Urinary bladder (tissue), 4 donors: Measurements from ENCODE around the gene GLYAT. TPM values are rescaled to one million over a fixed set of nuclear protein-coding genes. Genes with fewer than 3 reads are reported as not detected.
"Not testable (repeated sequence)": the region's sequence is repeated elsewhere in the genome, so short reads cannot be mapped to it uniquely, and the experiment has no call there.

Experiments used
- DNase-seq: peaks from one replicate; pipeline ENCODE4 v3.0.0-alpha.2; 2015; ENCODE audit errors: extremely low spot score
- H3K27ac ChIP-seq: one replicate; pipeline ENCODE4 v1.5.1; 2013; ENCODE audit warnings: low read depth, mild to moderate bottlenecking, moderate library complexity
- H3K36me3 ChIP-seq: one replicate; pipeline ENCODE4 v1.6.1; 2013; ENCODE audit warnings: mild to moderate bottlenecking, moderate library complexity; ENCODE audit not compliant: insufficient read depth
- H3K4me1 ChIP-seq: one replicate; pipeline ENCODE4 v1.6.1; 2013; ENCODE audit warnings: mild to moderate bottlenecking, moderate library complexity; ENCODE audit not compliant: insufficient read depth
- H3K4me3 ChIP-seq: one replicate; pipeline ENCODE4 v1.5.1; 2013; ENCODE audit warnings: low read depth, low read length
- WGBS: extraction: QIAGEN DNeasy Blood & Tissue Kit; methylation state at CpG from one replicate; pipeline ENCODE4 v1.1.7; 2013; 5-methylcytosine and 5-hydroxymethylcytosine counted together
- polyA plus RNA-seq: library from polyadenylated mRNA; stranded (reverse); fragments of 200-250 nt; gene quantifications from one replicate; pipeline ENCODE4 v1.2.3, GENCODE V29; 2013
- total RNA-seq: library from RNA; depleted of rRNA; stranded (reverse); fragments of >200 nt; gene quantifications from one replicate; pipeline ENCODE4 v1.2.3, GENCODE V29; 2014
- donor health status: healthy with polysubstance abuse.
- donor health status: healthy.

The GLYAT gene
- total and polyA plus RNA-seq, 2 donors = 0.05 TPM; not detected in 1

DNA sequence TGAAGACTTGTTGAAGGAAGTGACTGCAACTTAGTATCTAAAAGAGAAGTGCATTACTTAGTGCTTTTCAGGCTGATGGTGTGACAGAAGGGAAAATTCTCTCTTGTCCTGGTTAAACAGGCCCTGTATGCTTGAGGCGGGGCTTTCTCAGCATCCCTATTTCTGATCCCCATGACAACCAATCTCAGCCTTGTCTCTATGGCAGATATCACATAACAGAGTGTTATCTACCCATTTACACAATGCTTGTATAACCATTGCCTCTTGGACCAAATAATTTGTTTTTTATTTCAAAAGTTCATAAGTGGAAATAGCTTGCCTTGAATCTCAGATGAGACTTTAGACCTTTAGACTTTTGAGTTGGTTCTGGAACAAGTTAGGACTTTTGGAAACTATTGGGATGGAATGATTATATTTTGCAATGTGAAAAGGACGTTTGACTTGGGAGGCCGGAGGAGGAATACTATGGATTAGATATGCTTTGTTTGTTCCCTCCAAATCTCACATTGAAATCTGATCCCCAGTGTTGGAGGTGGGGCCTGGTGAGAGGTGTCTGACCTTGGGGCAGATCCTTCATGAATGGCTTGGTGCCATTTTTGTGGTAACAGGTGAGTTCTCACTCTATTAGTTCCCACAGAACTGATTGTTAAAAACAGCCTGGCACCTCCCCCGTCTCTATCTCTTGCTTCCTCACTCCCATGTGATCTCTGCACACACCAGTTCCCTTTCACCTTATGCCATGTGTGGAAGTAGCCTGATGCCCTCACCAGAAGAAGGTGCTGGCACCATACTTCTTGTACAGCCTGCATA lies 3.1 kb upstream of the GLYAT start:
- Histone ChIP-seq H3K27ac (no peak overlapping the region), H3K4me3 (no peak overlapping the region), H3K4me1 (no peaks in the 10 kb centered on the region), H3K36me3 (no peaks in the 10 kb centered on the region)
- WGBS = 70% methylated on average over 4 of the region's 4 CpGs
- DNase-seq = no peak

DNA sequence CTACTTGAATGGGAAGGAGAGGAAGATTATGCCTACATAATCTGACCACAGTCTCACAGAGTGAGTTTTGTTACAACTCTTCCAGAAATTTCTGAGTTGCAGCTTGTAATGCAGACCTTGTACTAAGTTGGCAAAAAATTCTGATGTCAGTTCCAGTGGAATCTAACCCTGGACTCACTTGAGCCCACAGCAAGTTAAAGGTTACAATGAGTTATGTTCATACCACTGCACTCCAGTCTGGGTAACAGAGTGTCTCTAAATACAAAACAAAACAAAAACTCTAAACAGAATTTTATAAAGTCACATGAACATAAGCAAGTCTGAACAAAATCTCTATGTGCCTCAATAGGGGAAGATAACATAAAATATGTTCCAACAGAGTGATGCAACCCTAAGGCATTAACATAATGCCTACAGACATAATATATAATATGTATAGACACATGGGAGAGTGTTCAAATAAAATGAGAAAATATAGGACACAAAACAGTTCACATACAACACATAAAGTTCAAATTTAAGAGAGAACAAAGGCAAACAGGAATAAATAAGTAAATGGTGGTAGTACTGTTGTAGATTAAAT lies 1.1 kb downstream of the GLYAT start:
- Histone ChIP-seq H3K27ac (no peak overlapping the region), H3K4me3 (no peak overlapping the region), H3K4me1 (no peaks in the 10 kb centered on the region), H3K36me3 (no peaks in the 10 kb centered on the region)
- DNase-seq = peak; percentile 3

DNA sequence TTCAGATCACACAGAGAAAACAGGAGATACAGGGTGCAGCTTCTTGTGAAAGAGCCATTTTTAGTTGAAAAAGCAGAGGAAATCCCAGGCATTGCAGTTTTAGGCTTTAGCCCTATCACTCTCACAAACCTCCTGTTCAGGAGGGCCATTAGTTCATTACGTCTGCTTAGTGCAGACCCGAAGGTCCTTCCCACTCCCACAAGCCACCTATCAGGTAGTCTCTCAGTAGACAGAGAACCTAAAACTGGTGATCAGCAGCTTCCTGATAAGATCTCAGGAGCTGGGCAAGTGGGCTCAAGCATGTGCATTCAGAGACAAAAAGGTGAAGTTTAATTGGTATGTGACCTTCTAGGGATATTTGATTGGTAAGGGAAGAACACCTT lies 4.3 kb downstream of the GLYAT start:
- H3K27ac ChIP-seq = no peak overlapping the region
- DNase-seq = no peak
- no peaks in the 10 kb centered on the region for H3K4me1 ChIP-seq
- 40% methylated on average over 2 of the region's 2 CpGs for WGBS
- H3K36me3 ChIP-seq = no peaks in the 10 kb centered on the region
- no peak overlapping the region for H3K4me3 ChIP-seq

DNA sequence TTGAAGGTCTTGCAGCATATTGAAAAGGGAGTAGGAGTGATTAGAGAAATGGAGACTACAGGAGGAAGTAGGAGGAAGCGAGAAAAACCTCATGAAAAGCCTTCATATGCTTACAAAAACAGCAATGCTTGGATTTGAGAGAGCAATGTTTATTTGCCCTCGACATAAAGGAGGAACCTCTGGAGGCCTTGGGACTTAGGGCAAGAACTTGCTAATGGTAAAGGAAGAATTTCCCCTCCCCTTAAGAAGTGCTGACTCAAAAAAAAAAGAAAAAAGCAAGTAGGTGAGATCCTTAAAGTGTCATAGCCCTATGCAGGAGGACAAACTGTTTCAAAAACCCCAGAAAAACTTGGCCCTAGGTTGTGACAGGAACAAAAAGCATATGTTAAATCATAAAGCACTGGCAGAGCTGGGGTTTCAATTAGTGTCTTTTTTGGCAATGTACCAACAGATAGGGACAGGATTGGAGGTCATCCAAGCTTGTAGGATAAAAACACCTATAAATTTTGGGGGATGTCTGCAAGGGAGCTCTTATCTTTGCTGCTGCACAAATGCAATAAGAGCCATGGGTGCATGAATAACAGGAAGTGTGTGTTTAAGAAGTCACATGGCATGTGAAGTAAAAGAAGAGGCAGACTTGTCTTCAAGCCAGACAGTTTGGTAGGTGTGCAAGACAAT lies 4.9 kb downstream of the GLYAT start:
- Histone ChIP-seq H3K4me1 (no peaks in the 10 kb centered on the region), H3K4me3 (no peak overlapping the region), H3K27ac (no peak overlapping the region), H3K36me3 (no peaks in the 10 kb centered on the region)
- 25% methylated on average over 2 of the region's 2 CpGs for WGBS
- peak; percentile 62 for DNase-seq

DNA sequence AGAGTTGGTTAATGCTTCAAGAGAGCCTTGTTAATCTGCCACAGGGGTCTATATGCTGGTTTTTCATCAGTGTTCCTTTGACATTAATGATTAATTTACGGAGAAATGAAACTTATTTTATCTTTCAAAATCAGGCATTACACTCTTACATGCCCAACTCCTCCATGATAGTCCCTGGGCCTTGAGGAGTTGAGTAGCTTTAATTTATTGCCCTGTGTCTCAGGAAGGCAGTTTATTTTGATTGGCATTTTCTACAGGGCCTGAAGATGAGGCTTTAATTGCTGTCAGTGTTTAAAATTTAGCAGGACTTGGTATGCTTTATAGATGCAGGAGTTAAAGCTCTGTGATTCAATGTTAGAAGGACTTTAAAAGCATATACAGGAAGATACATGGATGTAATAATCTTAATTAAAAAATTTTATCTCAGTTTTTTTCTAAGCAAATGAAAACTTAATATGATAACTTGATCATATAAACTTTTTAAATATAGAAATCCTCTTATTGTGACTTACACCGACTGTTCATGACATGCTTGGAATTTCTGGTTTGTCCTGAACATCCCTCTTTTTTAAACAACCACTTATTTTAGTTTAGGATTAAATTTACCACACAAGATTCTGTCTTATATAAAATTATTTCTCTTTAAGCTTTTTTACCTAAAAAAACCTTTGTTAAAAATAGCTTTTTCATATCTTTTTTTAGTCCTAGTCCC lies 12.2 kb downstream of the GLYAT start:
- no peak overlapping the region for H3K4me3 ChIP-seq
- no peaks in the 10 kb centered on the region for H3K4me1 ChIP-seq
- 72% methylated on average over 2 of the region's 2 CpGs for WGBS
- DNase-seq = no peak
- no peak overlapping the region for H3K27ac ChIP-seq
- H3K36me3 ChIP-seq = no peaks in the 10 kb centered on the region

DNA sequence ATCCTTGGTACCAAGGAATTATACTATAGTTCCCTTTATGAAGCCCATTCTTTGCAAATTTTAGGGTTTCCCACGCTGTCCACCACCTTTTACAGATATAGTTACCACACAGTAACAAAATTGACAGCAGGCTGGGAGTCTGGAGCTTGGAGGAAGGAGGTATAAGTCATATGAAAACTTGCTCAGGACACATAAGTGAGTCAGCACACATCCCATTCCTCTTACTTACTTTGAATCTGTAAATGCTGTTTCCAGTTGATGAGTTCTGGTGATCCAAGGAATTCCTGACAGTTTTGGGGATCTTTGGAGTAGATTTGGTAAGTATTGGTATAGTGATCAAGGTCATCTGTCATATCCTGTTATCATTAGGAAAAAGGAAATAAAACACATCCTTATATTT lies 19.2 kb downstream of the GLYAT start:
- no peak for DNase-seq
- no peaks in the 10 kb centered on the region for H3K4me1 ChIP-seq
- H3K36me3 ChIP-seq = no peaks in the 10 kb centered on the region
- WGBS = 21% methylated on average over 1 of the region's 1 CpG
- H3K27ac ChIP-seq = no peak overlapping the region
- H3K4me3 ChIP-seq = no peak overlapping the region

DNA sequence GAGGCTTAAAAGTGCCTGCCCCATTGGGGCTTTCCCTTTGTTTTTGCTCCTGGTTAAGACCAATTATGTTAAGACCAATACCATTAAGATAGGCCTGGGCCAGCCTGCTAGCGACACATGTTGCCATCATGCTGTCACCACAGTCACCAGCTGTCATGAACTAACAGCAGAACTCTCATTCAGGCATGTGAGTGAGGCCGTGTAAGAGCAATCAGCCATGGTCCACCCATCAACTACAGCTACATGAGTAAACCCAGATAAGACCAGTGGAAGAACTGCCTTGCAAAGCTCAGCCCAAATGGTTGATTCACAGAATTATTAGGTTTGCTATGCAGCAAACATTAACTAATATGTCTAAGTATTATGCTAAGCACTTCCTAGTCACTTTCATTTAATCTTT lies 19.9 kb downstream of the GLYAT start:
- H3K4me3 ChIP-seq = no peak overlapping the region
- WGBS = 64% methylated on average over 2 of the region's 2 CpGs
- no peaks in the 10 kb centered on the region for H3K36me3 ChIP-seq
- H3K27ac ChIP-seq = no peak overlapping the region
- no peak for DNase-seq
- no peaks in the 10 kb centered on the region for H3K4me1 ChIP-seq

DNA sequence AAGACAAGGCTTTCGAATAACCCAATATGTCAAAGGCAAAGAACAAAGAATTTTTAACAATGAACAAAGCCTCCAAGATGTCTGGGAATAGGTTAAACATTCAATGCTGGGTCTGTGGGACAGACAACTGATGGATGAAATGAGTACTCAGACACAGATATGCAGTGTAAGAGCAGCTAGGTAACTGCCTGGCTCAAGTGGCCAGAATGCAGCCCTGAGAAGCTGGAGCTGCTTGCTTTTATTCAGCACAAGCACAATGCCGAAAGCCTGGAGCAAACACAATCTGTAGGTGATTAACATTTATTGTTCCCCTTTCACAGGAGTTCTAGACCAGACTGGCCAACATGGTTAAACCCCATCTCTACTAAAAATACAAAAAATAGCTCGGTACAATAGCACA lies 24.0 kb downstream of the GLYAT start:
- Histone ChIP-seq H3K27ac (no peak overlapping the region), H3K36me3 (no peaks in the 10 kb centered on the region), H3K4me1 (no peaks in the 10 kb centered on the region), H3K4me3 (no peak overlapping the region)
- 77% methylated on average over 3 of the region's 3 CpGs for WGBS
- DNase-seq = no peak

DNA sequence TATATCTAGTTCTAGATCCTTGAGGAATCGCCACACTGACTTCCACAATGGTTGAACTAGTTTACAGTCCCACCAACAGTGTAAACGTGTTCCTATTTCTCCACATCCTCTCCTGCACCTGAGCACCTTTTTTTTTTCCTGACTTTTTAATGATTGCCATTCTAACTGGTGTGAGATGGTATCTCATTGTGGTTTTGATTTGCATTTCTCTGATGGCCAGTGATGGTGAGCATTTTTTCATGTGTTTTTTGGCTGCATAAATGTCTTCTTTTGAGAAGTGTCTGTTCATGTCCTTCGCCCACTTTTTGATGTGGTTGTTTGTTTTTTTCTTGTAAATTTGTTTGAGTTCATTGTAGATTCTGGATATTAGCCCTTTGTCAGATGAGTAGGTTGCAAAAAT lies 34.9 kb downstream of the GLYAT start:
- H3K4me1 ChIP-seq, DNase-seq, H3K36me3 ChIP-seq, H3K27ac ChIP-seq, H3K4me3 ChIP-seq: not testable (repeated sequence)
- 59% methylated on average over 2 of the region's 3 CpGs for WGBS

DNA sequence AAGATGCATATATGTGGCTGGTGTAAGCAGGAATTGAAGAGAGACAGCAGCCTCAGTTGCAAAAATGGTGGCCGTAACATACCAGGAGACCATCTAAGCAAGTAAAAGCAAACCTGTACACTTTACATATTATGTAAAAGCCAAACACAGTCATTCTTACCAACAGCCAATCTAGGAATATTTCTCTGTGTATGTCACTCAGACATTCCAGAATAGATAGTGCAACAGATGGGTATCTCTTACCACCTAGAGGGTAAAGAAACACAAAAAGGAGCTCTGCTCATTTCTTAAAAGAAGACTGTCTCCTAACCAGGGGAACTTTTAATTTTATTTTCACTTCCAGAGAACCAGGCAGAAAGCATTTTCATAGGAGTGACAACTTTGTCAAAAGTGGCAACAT lies 38.7 kb downstream of the GLYAT start:
- DNase-seq = no peak
- 94% methylated on average over 1 of the region's 1 CpG for WGBS
- H3K27ac ChIP-seq = no peak overlapping the region

DNA sequence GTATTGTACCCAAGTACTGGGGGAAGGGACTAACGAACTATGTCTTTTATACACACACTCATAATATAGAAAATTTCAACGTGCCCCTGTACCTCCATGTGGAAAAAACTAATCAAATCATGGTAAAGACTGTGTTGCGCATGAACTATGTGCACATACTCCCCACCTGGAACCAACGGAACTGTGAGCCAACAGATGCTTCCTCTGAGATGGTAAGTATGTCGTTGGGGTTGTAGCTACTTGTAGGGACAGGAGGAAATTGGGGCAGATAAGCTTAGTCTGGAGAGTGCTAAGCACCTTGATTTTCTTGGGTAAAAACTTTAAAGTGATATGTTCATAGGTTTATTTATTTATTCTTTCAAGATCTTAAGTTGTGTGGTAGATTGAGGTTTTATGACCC lies 40.1 kb downstream of the GLYAT start:
- Histone ChIP-seq H3K4me1 (no peaks in the 10 kb centered on the region), H3K36me3 (no peaks in the 10 kb centered on the region), H3K27ac (no peak overlapping the region), H3K4me3 (no peak overlapping the region)
- no peak for DNase-seq
- 73% methylated on average over 5 of the region's 5 CpGs for WGBS

More for the DNA sequence above, 38.7 kb downstream of the GLYAT start:
- Histone ChIP-seq H3K4me3 (no peak overlapping the region), H3K4me1 (no peaks in the 10 kb centered on the region), H3K36me3 (no peaks in the 10 kb centered on the region)

DNA sequence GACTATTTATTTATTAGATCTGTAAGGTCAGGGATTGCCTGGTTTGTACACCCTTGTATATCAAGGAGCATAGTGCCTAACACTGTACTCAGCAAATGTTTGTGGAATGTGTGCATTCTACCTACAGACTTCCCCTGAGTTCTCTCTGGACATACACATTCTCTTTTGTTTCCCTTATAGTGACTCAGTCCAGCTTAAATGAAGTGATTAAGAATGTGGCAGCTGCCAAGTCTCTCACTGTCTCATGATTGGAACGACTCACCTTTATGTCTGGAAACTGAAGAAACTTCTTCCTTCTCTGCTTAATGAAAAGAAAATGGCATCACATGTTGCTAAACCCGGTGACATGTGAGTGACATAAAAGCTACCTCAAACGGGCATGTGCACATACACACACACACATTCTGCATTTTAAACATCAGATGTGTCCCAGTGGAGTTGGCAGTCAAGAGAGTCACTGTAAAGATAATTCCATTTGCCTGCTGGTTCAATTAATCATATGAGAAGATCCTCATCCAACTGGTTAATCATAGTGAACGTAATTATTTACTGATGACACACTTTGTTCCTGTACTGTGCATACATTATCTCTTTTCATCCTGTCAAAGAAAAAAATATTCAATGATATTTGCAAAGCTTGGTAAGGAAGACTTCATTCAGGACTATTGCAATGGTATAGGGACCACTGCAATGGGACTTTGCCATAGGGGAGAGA lies 42.8 kb downstream of the GLYAT start:
- H3K36me3 ChIP-seq = no peaks in the 10 kb centered on the region
- H3K4me1 ChIP-seq = no peaks in the 10 kb centered on the region
- 64% methylated on average over 4 of the region's 4 CpGs for WGBS
- no peak for DNase-seq
- no peak overlapping the region for H3K4me3 ChIP-seq
- no peak overlapping the region for H3K27ac ChIP-seq

DNA sequence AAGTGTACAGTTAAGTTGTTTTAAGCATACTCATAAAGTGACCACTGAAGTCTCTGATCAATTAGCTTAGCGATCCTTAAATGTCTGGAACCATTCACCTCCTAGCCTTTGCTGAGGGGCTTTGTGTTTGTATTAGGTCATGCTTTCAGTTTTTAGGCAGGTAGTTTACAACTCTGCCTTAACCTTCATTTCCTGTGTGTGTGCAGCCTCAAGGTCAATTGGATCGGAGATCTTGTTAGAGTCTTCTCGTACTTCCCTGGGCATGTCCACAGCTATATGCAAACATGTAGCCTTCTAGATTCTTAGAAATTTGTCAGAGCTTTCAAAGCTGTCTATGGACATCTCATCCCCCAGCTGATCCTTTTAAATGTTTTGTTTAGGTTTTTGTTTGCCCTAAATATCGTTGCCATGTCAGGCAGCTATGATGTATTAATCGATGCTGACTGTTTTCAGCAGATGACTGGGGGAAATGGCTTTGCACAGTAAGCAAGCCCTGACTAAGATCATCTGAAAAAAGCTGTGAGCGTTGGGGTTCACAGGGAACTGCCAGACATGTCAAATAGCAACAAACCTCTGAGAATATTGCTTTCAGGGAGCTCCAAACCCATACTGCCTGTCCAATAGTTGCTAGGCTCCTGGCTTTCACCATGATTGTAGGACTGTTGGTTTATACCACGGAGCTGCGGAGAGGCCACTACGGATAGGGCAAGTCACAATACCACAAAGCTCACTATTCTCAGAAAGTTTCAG lies 45.6 kb downstream of the GLYAT start:
- Histone ChIP-seq H3K4me1 (no peaks in the 10 kb centered on the region), H3K4me3 (no peak overlapping the region), H3K36me3 (no peaks in the 10 kb centered on the region), H3K27ac (no peak overlapping the region)
- 70% methylated on average over 9 of the region's 9 CpGs for WGBS
- DNase-seq = no peak
